ENCODE data around the gene PRKCA. TPM values are rescaled to one million over a fixed set of nuclear protein-coding genes. Genes with fewer than 3 reads are reported as not detected.

Gene PRKCA
- total RNA-seq, 1 experiment from 2014 or later, result 29.5 TPM

- no peak for TF ChIP-seq ZNF425 (CRISPR knock-in tag; conservative IDR thresholded peaks at IDR 0.05)
Observed at GRCh38 chr17:66508896-66509844, 206.8 kb downstream of the PRKCA start (continued).

GRCh38 chr17:66509926-66510325, 207.5 kb downstream of the PRKCA start:
- H3K27ac Mint-ChIP-seq, result no peak overlapping the region
- no peaks in the 10 kb centered on the region for H3K9me3 Mint-ChIP-seq
- H3K4me3 Mint-ChIP-seq, result no peak overlapping the region
- DNase-seq (ENCODE audit: low spot score) (no peak), ATAC-seq (no peak)
- H3K27me3 Mint-ChIP-seq (ENCODE audit: low read depth), result no peaks in the 10 kb centered on the region; the same call in 1 of the 2 replicates
- H3K4me1 Mint-ChIP-seq, result peaks cover 26% of the 10 kb centered on the region
- no peaks in the 10 kb centered on the region for H3K36me3 Mint-ChIP-seq
- ChIA-PET CTCF (no interaction called here), POLR2A (interaction anchor here (0.6 kb wide), 1 partner anchor 68 kb away, joined by 3 read pairs; no protein-coding TSS in a partner anchor)
- no peak for TF ChIP-seq IRF1 (CRISPR knock-in tag; IDR thresholded peaks at IDR 0.05)
- TF ChIP-seq ARID4B (CRISPR knock-in tag; IDR thresholded peaks at IDR 0.05; ENCODE audit: borderline replicate concordance), result no peak
- no peak for TF ChIP-seq ZNF317 (CRISPR knock-in tag; IDR thresholded peaks at IDR 0.05; ENCODE audit: borderline replicate concordance, low read depth)
- TF ChIP-seq FOXP4 (CRISPR knock-in tag; IDR thresholded peaks at IDR 0.05), result no peak
- TF ChIP-seq ZNF281 (CRISPR knock-in tag; IDR thresholded peaks at IDR 0.05), result no peak
- TF ChIP-seq JUN (CRISPR knock-in tag; IDR thresholded peaks at IDR 0.05), result no peak
- no peak for TF ChIP-seq AR (CRISPR knock-in tag; IDR thresholded peaks at IDR 0.05)
- no peak for TF ChIP-seq CDX4 (CRISPR knock-in tag; IDR thresholded peaks at IDR 0.05; ENCODE audit: borderline replicate concordance)
- no peak for TF ChIP-seq HMGA2 (CRISPR knock-in tag; IDR thresholded peaks at IDR 0.05)
- no peak for TF ChIP-seq ATF2 (CRISPR knock-in tag; IDR thresholded peaks at IDR 0.05; ENCODE audit: borderline replicate concordance, low read depth)
- no peak for TF ChIP-seq TCF7 (CRISPR knock-in tag; IDR thresholded peaks at IDR 0.05; ENCODE audit: low read depth)
- no peak for TF ChIP-seq SMAD3 (CRISPR knock-in tag; IDR thresholded peaks at IDR 0.05; ENCODE audit: borderline replicate concordance)
- TF ChIP-seq ZNF138 (CRISPR knock-in tag; conservative IDR thresholded peaks at IDR 0.05), result no peak

Measured in WTC11 (cell line).